Measurements from ENCODE around the gene PPP1R14C.

DNA sequence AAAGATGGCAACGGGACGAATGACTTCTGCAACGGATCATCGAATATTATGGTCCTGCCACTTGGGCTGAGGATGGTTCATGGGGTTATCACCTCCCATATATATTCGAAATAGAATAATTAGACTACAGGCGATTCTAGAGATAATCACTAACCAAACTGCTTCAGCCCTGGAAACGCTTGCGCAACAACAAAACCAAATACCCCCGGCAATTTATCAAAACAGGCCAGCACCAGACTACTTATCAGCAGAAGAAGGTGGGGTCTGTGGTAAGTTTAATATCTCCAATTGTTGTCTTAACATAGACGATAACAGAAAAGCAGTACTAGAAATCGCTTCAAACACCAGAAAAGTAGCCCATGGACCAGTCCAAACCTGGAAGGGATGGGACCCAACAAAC is 42.9 kb upstream of the PPP1R14C start:
- TF ChIP-seq, protein P1, sequence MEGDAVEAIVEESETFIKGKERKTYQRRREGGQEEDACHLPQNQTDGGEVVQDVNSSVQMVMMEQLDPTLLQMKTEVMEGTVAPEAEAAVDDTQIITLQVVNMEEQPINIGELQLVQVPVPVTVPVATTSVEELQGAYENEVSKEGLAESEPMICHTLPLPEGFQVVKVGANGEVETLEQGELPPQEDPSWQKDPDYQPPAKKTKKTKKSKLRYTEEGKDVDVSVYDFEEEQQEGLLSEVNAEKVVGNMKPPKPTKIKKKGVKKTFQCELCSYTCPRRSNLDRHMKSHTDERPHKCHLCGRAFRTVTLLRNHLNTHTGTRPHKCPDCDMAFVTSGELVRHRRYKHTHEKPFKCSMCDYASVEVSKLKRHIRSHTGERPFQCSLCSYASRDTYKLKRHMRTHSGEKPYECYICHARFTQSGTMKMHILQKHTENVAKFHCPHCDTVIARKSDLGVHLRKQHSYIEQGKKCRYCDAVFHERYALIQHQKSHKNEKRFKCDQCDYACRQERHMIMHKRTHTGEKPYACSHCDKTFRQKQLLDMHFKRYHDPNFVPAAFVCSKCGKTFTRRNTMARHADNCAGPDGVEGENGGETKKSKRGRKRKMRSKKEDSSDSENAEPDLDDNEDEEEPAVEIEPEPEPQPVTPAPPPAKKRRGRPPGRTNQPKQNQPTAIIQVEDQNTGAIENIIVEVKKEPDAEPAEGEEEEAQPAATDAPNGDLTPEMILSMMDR (optimal IDR thresholded peaks at IDR 0.05 in 1 of 3, IDR thresholded peaks at IDR 0.05 in 1 of 3, conservative IDR thresholded peaks at IDR 0.05 in 1 of 3; ENCODE audit: extremely low read depth in 1 of 3, insufficient read depth in 2 of 3, low read length in 3 of 3) = no peak
- TF ChIP-seq EZH2 (IDR thresholded peaks at IDR 0.05; ENCODE audit: low read length) = no peak

Data from keratinocyte (primary cell).